Measurements from ENCODE around the gene MRPS15.
A peak's percentile ranks its signal among the peaks of the same experiment; 100 is the strongest.
"Not testable (repeated sequence)": the region's sequence is repeated elsewhere in the genome, so short reads cannot be mapped to it uniquely, and the experiment has no call there.

MRPS15 gene

GRCh38 chr1:36463803-36464604, at the start of gene MRPS15:
MRPS15 (minus strand) TSS chr1:36464384; CDS start chr1:36464275, 109 bp downstream.
- DNase-seq: peak; percentile 91 to 95

- DNase-seq: no peak
Observed at GRCh38 chr1:36512842-36513241, 48.7 kb upstream of the MRPS15 start.

GRCh38 chr1:36511804-36512798, 47.9 kb upstream of the MRPS15 start:
- no peak for DNase-seq

GRCh38 chr1:36511220-36511619, 47.0 kb upstream of the MRPS15 start:
- not testable (repeated sequence) for DNase-seq

- DNase-seq: no peak
Observed at GRCh38 chr1:36510418-36510817, 46.2 kb upstream of the MRPS15 start.

- DNase-seq: no peak
Observed at GRCh38 chr1:36508257-36508656, 44.1 kb upstream of the MRPS15 start.

- no peak for DNase-seq
Observed at GRCh38 chr1:36506276-36506920, 42.2 kb upstream of the MRPS15 start.

- no peak for DNase-seq
Observed at GRCh38 chr1:36503733-36504132, 39.5 kb upstream of the MRPS15 start.

GRCh38 chr1:36503159-36503558, 39.0 kb upstream of the MRPS15 start:
- DNase-seq: no peak

- no peak for DNase-seq
Observed at GRCh38 chr1:36502616-36503015, 38.4 kb upstream of the MRPS15 start.

GRCh38 chr1:36501911-36502310, 37.7 kb upstream of the MRPS15 start:
- DNase-seq: not testable (repeated sequence)

GRCh38 chr1:36497207-36497606, 33.0 kb upstream of the MRPS15 start:
- no peak for DNase-seq

- DNase-seq: no peak
Observed at GRCh38 chr1:36494971-36495370, 30.8 kb upstream of the MRPS15 start.

- DNase-seq: no peak
Observed at GRCh38 chr1:36493524-36493923, 29.3 kb upstream of the MRPS15 start.

- no peak for DNase-seq
Observed at GRCh38 chr1:36492491-36492890, 28.3 kb upstream of the MRPS15 start.

GRCh38 chr1:36489258-36490051, 25.3 kb upstream of the MRPS15 start:
- not testable (repeated sequence) for DNase-seq

GRCh38 chr1:36487906-36488305, 23.7 kb upstream of the MRPS15 start:
- no peak for DNase-seq

GRCh38 chr1:36487336-36487725, 23.1 kb upstream of the MRPS15 start:
- not testable (repeated sequence) for DNase-seq

GRCh38 chr1:36486439-36487335, 22.5 kb upstream of the MRPS15 start:
- peak; percentile 68 to 79 for DNase-seq

- no peak for DNase-seq
Observed at GRCh38 chr1:36486093-36486438, 21.9 kb upstream of the MRPS15 start.

GRCh38 chr1:36484099-36484498, 19.9 kb upstream of the MRPS15 start:
- no peak for DNase-seq

Data from SHP77 (cell line).